Gastroesophageal sphincter (tissue), 4 donors: Measurements from ENCODE around the gene HK2. TPM values are rescaled to one million over a fixed set of nuclear protein-coding genes. Genes with fewer than 3 reads are reported as not detected.

Experiments
- ATAC-seq: fragments of 150-250 bp; one replicate; pipeline ENCODE4 v1.9.1; 2016; ENCODE audit warnings: mild to moderate bottlenecking, moderate library complexity
- H3K27ac ChIP-seq, 4 donors: fragments of 200-600 bp; sonication (generic) in 3 of 4; 1 replicate in 3 of 4; 2 replicates in 1 of 4; pipeline ENCODE4 v1.5.1; 2016 to 2019
- H3K27me3 ChIP-seq: fragments of 200-600 bp; sonication (generic); one replicate; pipeline ENCODE4 v1.5.1; 2019
- H3K36me3 ChIP-seq, 2 donors: fragments of 200-600 bp; sonication (generic); one replicate each; pipeline ENCODE4 v1.5.1; 2019; ENCODE audit warnings: control low read depth in 1 of 2
- H3K4me1 ChIP-seq, 3 donors: fragments of 200-600 bp; sonication (generic); 1 replicate in 2 of 3; 2 replicates in 1 of 3; pipeline ENCODE4 v1.5.1; 2016 to 2019; ENCODE audit warnings: control low read depth in 2 of 3
- H3K4me3 ChIP-seq, 2 donors: fragments of 200-600 bp; sonication (generic); one replicate each; pipeline ENCODE4 v1.5.1; 2019; ENCODE audit warnings: mild to moderate bottlenecking in 1 of 2, moderate library complexity in 1 of 2
- H3K9me3 ChIP-seq, 3 donors: fragments of 200-600 bp; sonication (generic); one replicate each; pipeline ENCODE4 v1.5.1; 2017 to 2019; ENCODE audit warnings: control low read depth in 2 of 3
- CTCF ChIP-seq, 4 experiments: fragments of 200-600 bp in 2 of 4; fragments of 450-650 bp in 2 of 4; sonication (generic) in 1 of 4; IDR thresholded peaks; one replicate each; pipeline ENCODE4 v1.5.1; 2017 to 2019; ENCODE audit warnings: antibody characterized with exemption in 4 of 4, mild to moderate bottlenecking in 2 of 4, moderate library complexity in 2 of 4
- EP300 ChIP-seq: sonication (generic); formaldehyde crosslinking; IDR thresholded peaks from one replicate; pipeline ENCODE4 v1.6.1; 2017; ENCODE audit warnings: antibody characterized with exemption, mild to moderate bottlenecking
- POLR2A ChIP-seq, 2 donors: fragments of 450-650 bp; IDR thresholded peaks; one replicate each; pipeline ENCODE4 v1.6.1; 2017; ENCODE audit warnings: antibody characterized with exemption in 2 of 2, mild to moderate bottlenecking in 2 of 2, moderate library complexity in 1 of 2
- POLR2AphosphoS5 ChIP-seq: sonication (generic); formaldehyde crosslinking; IDR thresholded peaks from one replicate; pipeline ENCODE4 v1.6.1; 2017; ENCODE audit warnings: antibody characterized with exemption
- WGBS, 2 donors: methylation state at CpG; one replicate each; pipeline ENCODE4 v1.1.5; 2018; ENCODE audit warnings: low coverage in 1 of 2; 5-methylcytosine and 5-hydroxymethylcytosine counted together
- total RNA-seq, 4 donors: library from RNA; depleted of rRNA; stranded (reverse); fragments of >200 nt; gene quantifications; one replicate each; pipeline ENCODE4 v1.1.0, GENCODE V29; 2016

HK2 gene
- total RNA-seq, 4 donors from 2014 or later, result 0.82 to 6.1 (median 2.1) TPM

- H3K27ac ChIP-seq, result no peak overlapping the region
- no peak overlapping the region for H3K4me3 ChIP-seq
- no peaks in the 10 kb centered on the region for H3K27me3 ChIP-seq
- H3K36me3 ChIP-seq, result peaks cover 0 to 6% of the 10 kb centered on the region in 2 donors
- TF ChIP-seq EP300 (no peak), POLR2A (IDR thresholded peaks at IDR 0.05) (no peak), POLR2AphosphoS5 (no peak), CTCF (IDR thresholded peaks at IDR 0.05) (no peak)
- 84 to 92% methylated on average over 4 to 6 of the region's 6 CpGs for WGBS, 2 donors
- no peaks in the 10 kb centered on the region for H3K4me1 ChIP-seq
- ATAC-seq, result no peak
- no peaks in the 10 kb centered on the region for H3K9me3 ChIP-seq
These were observed 103.4 kb downstream of the HK2 start for GRCh38 chr2:74937221-74937880.

- WGBS, 2 donors, result 90 to 96% methylated on average over 3 to 4 of the region's 4 CpGs
These were observed 104.3 kb downstream of the HK2 start for GRCh38 chr2:74938264-74938663.

GRCh38 chr2:74939919-74940812 is 106.2 kb downstream of the HK2 start:
- TF ChIP-seq CTCF (IDR thresholded peaks at IDR 0.05) (no peak), EP300 (no peak), POLR2A (IDR thresholded peaks at IDR 0.05) (no peak), POLR2AphosphoS5 (no peak)
- no peaks in the 10 kb centered on the region for H3K9me3 ChIP-seq
- H3K4me1 ChIP-seq, result no peaks in the 10 kb centered on the region
- ATAC-seq, result no peak
- H3K27me3 ChIP-seq, result no peaks in the 10 kb centered on the region
- H3K27ac ChIP-seq, result no peak overlapping the region
- H3K4me3 ChIP-seq, result no peak overlapping the region
- 77 to 84% methylated on average over 7 of the region's 7 CpGs for WGBS, 2 donors
- H3K36me3 ChIP-seq, result no peaks in the 10 kb centered on the region

More at GRCh38 chr2:74938264-74938663, 104.3 kb downstream of the HK2 start:
- Histone ChIP-seq H3K4me1 (no peaks in the 10 kb centered on the region), H3K4me3 (no peak overlapping the region), H3K27ac (no peak overlapping the region), H3K36me3 (peaks cover 0 to 4% of the 10 kb centered on the region in 2 donors), H3K9me3 (no peaks in the 10 kb centered on the region), H3K27me3 (no peaks in the 10 kb centered on the region)
- TF ChIP-seq EP300 (no peak), POLR2A (IDR thresholded peaks at IDR 0.05) (no peak), CTCF (IDR thresholded peaks at IDR 0.05) (no peak), POLR2AphosphoS5 (no peak)
- ATAC-seq, result no peak

- Histone ChIP-seq H3K9me3 (no peaks in the 10 kb centered on the region), H3K27me3 (no peaks in the 10 kb centered on the region), H3K27ac (no peak overlapping the region), H3K4me1 (no peaks in the 10 kb centered on the region), H3K4me3 (no peak overlapping the region), H3K36me3 (no peaks in the 10 kb centered on the region)
- TF ChIP-seq POLR2A (IDR thresholded peaks at IDR 0.05) (no peak), POLR2AphosphoS5 (no peak), EP300 (no peak), CTCF (IDR thresholded peaks at IDR 0.05) (no peak)
- WGBS, 2 donors, result 89 to 100% methylated on average over 3 of the region's 3 CpGs
- no peak for ATAC-seq
These were observed 107.4 kb downstream of the HK2 start for GRCh38 chr2:74941284-74941683.
